HG03097 (cell line): ENCODE results near the gene TMEFF2.
"Not testable (repeated sequence)": the region's sequence is repeated elsewhere in the genome, so short reads cannot be mapped to it uniquely, and the experiment has no call there.

Experiments used
- ATAC-seq: cut with Tn5 transposase; IDR thresholded peaks from one replicate; pipeline ENCODE4 v1.9.1; 2021; ENCODE audit not compliant: unreplicated experiment, low FRiP score

TMEFF2 gene

DNA sequence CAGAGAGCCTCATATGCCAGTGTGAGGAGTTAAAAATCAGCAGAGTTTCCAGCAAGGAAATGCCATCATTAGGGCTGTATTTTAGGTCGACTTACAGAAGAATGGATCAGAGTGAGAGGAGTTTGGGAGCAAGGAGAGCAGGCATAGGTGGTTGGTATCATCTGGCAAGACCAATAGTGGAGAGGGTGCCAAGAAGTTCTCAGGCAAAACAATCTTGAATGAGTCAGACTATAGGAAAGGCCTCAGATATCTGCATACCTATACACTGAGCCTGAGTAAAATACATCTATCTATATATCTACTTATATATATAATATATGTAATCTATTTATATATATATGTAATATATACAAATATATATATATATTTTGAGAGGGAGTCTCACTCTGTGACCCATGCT is 57.3 kb downstream of the TMEFF2 start:
- ATAC-seq = no peak

DNA sequence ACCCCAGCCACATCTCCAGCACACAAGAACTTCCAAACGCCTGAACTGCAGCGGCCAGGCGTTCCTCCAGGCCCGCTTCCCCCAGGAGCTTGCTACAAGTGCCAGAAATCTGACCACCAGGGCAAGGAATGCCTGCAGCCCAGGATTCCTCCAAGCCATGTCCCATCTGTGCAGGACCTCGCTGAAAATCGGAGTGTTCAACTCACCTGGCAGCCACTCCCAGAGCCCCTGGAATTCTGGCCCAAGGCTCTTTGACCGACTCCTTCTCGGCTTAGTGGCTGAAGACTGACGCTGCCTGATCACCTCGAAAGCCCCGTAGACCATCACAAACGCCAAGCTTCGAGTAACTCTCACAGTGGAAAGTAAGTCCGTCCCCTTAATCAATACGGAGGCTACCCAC is 62.1 kb downstream of the TMEFF2 start:
- ATAC-seq = not testable (repeated sequence)

DNA sequence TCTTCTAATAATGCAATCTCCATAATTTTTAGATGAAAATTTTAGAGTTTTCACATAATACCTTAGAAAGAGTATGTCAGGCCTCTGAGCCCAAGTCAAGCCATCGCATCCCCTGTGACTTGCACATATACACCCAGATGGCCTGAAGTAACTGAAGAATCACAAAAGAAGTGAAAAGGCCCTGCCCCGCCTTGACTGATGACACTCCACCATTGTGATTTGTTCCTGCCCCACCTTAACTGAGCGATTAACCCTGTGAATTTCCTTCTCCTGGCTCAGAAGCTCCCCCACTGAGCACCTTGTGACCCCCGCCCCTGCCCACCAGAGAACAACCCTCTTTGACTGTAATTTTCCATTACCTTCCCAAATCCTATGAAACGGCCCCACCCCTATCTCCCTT is 64.4 kb downstream of the TMEFF2 start:
- not testable (repeated sequence) for ATAC-seq

DNA sequence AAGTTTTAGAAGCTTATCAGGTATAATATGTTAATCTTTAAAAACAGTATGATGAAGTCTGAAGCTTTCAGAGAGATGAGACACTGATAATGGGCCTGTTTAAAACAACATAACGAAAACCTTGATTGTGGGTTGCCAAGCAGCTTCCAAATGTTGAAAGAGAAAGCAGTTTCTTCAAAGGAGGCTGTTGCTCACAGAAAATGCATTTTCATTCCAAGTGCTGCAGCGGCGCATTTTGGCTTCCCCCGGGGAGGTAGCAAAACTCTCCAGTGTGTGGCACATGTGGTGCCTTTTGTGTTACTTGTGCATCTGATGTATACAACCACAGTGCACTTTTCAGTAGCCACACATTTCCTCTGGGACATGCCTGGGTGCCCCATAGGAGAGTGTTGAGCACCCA is 66.1 kb downstream of the TMEFF2 start:
- no peak for ATAC-seq

DNA sequence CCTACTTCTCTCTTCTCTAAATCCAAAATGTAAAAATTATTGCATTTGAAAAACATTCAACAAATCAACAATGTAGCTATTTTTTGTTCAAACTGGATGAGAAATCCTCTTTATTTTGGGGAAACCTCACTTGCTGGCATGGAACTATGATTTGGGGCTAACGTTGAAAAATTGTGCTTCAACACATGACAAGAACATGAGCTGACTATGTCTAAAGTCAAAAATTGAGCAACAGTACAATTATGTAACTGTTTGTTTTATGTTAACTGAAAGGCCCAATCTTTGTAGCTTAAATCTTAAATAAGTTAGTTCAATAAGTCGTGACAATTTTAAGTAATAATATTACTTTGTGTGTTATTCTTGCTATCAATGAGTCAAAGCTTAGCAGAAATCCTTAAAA is 67.3 kb downstream of the TMEFF2 start:
- no peak for ATAC-seq

DNA sequence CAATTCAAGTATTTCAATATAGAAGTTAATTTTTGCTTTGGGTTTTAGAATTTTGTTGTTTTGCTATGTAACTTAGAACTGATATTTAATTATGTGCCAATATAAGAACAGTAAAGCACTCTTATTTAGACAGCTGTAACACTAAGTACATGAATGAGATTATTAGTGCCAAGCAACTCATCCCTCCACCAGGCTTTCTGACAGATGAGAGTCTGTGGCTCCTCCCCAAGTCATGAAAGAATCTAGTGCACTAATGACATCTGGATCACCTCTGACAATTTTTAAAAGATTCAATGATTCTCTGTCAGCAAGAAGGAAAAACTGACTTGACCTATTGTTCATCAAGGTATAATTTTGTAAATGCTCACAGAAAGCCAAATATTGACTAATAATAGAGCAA is 67.8 kb downstream of the TMEFF2 start:
- no peak for ATAC-seq

DNA sequence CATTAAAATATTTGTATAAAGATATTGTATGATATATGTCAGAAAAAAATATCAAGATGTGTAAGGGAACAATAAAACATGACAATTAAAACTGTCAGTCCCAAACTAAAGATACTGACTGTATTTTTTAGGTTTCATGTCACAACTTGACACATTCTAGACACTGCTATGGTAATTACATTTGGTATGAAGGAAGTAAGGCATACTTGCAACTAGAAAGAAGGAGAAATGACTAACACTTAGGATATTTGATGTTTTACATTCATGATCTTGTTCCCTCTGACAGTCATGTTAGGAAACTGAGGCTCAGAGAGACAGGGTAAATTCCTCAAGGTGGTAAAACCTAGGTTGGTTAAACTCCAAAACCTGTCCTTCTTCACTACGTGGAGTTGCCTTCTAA is 68.3 kb downstream of the TMEFF2 start:
- no peak for ATAC-seq

DNA sequence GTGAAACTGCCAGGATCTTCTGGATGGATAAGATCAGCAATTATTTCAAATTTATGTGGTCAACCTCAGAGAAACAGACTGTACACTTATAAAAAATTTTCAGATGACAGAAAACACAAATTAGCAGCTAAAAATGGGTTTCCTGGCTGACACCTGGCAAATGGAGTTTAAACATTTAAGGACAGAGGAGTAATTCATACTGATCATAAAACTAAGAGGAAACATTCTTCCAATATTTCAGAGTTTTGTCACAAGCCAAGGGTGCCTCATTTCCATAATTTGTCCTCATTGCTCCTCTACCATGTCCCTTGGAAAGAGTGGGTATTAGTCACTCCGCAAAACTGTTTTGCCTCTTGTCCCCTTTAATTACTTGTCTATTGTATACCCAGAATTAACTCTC is 70.2 kb downstream of the TMEFF2 start:
- ATAC-seq = no peak

DNA sequence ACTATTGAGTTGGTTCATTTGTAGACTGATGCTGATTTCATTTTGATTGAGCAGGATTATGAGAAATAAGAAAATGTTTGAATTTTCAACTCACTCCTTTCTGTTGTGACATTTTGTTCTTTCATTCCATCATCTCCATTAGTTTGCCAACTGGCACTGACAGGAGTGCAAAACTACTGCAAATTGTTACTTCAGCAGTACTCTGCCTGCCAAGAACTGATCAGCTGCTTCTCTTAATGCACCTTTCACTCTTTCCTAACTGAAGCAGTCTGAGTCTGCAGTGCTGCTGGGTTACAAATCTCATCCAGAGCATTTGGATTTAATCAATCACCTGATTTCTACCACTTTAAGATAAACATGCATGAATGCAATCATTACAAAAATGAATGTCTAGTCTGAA is 70.9 kb downstream of the TMEFF2 start:
- ATAC-seq = no peak

DNA sequence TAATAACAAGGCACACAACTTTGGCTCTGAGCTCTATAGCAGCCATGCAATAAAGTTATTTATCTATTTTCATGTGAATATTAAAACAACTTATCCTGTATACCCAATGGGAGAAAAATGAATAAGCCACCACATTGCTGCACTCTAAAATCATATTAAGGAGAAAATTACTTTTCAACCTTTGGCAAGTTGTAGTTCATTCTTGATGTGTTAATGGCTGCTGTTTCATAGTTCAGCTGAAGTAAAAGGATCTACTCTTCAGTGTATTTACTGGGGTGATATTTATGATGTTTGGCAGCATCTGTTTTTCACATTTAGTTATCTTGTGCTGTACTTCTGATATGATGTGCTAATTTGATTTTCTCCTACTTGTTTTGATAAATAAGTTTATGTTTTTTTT is 71.8 kb downstream of the TMEFF2 start:
- ATAC-seq = no peak

DNA sequence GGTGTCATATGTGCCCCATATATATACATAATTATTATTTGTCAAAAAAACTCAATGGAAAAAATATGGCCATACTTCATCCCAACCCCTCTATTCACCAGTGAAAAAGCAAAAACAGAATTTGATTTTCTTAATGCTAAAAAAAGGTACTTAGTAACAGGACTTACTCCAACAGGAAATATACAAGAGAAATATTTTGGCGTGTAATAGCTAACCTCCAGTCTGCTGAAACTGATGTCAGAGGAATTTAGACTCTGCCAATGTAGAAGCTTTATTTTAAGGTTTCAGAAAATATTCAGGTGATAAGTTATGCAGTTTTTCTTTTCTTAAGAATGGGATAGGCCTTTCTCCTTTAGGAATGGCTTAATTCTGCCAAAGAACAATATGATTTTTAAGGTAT is 72.6 kb downstream of the TMEFF2 start:
- ATAC-seq = no peak

DNA sequence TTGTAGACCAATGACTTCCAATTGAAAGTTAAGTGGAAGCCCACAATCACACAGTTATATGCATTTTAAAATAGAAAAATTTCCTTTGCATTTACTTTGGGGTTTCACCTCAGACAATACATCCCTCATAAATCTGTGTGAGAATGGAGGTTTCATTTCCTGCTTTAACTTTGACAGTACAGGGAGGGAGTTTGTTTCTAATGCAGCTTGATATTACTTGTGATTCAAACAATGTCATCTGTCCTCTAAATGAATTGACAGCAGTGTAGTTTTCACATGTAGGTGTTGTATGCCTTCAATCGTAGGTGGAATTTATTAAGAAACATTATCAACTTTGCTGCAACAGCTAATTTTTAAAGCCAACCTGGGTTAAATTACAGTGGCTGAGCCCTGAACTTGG is 75.2 kb downstream of the TMEFF2 start:
- ATAC-seq = no peak

DNA sequence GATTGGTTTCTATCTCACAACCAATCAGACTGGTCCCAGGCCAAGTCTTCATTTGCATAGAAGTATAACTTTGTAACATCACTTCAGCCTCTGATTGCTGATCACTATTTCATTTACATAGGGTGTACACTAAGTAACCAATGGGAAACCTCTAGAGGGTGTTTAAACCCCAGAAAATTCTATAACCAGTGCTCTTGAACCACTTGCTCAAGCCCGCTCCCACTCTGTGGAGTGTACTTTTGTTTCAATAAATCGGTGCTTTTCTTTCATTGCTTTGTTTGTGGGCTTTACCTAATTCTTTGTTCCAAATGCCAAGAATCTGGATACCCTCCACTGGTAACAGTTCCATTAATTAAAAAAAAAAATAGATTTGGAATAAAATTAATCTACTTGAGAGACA is 77.0 kb downstream of the TMEFF2 start:
- no peak for ATAC-seq

DNA sequence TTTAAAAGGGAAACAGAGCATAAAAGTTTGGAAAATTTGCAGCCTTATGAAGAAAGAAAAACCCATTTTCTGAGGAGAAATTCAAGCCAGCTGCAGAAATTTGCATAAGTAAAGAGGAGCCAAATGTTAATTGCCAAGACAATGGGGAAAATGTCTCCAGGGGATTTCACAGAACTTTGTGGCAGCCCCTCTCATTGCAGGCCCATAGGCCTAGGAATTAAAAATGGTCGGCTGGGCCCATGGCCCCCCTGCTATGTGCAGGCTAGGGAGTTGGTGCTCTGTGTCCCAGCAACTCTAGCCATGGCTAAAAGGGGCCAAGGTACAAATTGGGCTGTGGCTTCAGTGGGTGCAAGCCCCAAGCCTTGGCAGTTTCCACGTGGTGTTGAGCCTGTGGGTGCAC is 83.2 kb downstream of the TMEFF2 start:
- not testable (repeated sequence) for ATAC-seq

DNA sequence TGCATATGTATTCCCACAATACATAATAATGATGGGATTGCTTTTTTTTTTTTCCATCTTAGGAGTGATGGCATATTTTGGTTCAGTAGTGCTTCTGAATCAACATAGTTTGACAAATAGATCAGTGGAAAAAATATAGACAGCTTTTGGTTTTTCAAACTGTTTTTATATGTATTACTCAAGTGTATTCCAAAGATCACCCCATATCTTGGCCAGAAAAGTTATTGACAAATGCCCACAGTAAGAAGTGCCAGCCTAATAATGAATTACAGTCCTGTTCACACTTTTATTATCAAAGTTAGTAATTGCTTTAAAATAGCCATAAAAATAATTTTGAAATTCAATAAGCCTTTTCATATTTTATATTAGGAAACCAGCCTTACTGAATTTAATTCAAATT is 95.0 kb downstream of the TMEFF2 start:
- no peak for ATAC-seq

DNA sequence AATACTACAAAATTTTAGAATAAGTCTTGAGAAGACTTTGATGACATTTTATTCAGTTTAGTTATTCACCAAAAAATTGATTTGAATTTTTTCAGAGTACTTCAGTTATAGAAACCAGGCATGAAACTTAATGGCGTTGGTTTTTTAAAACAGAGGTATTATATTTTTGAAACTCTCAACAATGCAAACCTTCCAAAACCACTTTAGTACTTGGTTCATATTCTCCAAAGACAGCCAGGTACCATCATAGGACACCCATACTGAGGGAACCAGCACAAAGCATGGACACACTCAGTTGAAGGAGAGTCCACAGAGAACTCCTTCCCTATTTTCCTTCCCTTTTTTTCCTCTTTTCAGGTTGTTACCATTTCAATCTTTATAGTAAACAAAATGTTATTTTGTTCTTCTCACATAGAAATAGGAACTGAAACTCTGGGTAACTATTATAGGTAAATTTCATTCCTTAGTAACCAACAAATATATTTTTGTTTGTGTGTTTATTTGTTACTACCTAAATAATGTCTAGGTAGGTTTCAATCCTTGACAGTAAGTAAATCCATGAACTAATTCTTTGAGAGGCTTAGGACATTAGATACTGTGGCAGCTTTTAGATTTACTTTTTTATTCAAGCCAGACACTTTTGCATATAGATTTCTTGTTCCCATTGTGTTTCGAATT is 95.8 kb downstream of the TMEFF2 start:
- no peak for ATAC-seq

DNA sequence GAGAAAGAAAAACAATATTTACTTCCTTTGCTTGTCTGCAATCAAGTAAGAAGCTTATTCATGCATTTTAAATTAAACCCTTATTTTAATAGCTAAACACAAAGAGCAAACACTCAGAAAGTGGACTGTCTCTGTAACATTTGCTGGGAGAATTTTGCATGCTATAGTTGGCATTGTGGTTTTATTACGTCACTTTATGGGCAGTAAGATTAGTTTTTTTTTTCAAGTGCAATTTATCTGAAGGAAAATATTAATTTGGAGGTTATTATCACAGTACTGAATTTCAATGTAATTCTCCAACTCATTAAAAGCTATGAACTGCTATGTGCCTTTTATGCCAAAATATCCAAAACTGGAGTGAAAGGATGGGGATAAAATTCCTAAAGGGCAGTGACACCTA is 103.3 kb downstream of the TMEFF2 start:
- no peak for ATAC-seq

DNA sequence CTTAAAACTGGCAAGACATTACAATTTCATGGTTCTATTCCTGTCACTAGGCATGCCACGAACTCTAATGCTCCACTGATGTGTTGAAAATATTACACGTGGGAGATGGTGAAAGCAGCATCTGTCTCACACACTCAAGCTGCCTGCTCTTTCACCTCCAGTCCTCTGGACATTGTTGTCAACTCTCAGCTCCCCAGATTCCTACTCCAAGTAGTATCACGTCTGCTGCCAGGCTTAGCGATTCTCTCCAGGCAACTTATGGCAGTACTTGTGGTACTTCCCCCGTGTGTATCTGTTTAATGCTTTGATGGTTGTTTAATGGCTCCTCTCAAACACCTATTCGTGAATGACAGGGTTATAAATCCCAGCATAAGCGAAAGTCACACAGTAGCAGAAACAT is 103.8 kb downstream of the TMEFF2 start:
- ATAC-seq = no peak

DNA sequence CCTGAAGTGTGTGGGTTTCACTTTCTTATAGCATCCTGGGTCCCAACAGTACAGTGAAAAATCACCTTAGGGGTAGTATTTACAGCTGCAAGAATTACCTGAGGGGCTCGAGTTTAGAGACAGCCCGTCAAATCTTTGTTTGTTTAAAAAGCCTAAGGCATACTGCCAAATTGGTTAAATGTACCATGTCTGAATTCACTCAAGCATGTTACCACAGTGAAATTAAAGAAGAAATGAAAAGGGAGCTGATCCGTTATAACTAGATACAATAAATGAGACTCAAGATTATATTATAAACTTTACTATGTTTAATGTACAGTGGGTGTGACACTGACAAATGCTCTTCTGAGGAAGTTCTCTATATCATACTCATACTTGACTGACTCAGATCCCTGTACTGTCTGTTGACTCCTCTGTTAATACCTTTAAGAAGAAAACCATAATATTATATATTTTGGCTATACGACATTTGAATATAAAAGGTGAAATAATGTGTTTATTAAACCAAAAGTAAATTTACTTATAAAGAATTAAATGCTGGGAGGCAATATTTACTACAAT is 107.3 kb downstream of the TMEFF2 start:
- ATAC-seq = no peak

DNA sequence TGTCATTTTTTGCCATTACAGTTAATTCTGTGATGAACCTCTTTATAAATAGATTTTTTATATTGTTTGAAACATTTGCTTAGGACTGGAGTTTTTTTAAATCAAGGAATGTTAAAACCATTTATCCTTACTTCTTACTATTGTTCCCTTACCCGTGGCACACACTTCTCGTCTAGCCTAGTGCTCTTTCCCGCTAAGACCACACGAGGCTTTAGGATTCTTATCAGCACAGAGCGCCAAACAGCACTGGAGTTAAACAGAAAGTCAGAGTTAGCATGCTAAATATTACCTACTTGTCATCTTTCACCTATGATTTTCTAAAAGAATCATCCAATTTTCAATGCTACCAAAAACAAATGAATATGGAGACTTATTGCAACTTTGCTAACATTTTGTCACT is 112.6 kb downstream of the TMEFF2 start:
- ATAC-seq = no peak

DNA sequence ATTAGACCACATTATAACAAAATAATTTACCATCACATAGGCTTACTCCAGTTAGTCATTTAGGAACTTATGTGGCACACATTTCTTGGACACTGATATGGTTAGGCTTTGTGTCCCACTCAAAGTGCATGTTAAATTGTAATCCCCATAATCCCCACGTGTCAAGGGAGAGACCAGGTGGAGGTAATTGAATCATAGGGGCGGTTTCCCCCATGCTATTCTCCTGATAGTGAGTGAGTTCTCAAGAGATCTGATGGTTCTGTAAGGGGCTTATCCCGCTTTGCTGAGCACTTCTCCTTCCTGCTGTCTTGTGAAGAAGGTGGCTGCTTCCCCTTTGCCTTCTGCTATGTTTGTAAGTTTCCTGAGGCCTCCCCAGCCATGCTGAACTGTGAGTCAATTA is 114.6 kb downstream of the TMEFF2 start:
- ATAC-seq = not testable (repeated sequence)

DNA sequence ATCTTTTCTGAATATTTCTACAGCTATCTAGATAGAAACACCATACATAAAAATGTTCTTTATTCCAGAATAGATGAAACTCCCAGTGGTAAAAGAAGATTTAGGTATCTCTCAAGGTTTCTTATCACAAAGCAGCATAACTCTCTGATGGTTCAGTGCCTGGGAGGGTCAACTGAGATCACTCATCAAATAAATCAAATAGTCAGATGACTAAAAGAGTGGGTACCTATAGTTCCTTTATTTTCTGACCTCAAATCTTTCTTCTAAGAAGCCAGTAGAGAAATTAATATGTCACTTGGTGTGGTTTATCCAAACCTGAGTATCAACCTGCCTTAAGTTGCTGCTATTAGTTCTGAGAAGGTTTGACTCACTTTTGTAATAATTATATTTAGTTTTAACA is 120.9 kb downstream of the TMEFF2 start:
- no peak for ATAC-seq

DNA sequence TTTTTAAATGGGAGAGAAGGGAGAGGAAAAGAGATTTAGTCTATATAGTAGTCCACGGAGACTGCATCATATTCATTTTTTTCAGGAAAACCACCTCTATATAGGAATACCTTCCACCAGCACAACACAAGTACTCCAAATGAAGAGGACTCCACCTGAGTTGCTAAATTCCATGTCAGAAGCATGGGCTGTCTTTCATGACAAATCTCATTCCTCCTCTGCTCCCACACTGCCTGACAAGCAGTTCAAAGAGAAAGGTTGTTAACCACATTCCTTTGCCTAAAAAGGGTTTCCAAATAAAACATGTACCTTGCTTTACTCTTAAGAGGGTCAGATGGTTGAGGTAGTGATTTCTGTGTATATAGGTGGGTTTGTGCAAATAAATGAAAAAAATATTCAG is 122.0 kb downstream of the TMEFF2 start:
- no peak for ATAC-seq
